Rectal smooth muscle tissue (tissue), 1 donor: ENCODE measurements around the gene SRRM5.
A peak's percentile ranks its signal among the peaks of the same experiment; 100 is the strongest.
"Not testable (repeated sequence)": the region's sequence is repeated elsewhere in the genome, so short reads cannot be mapped to it uniquely, and the experiment has no call there.

ENCODE experiments used
- H3K27ac ChIP-seq: one replicate; pipeline ENCODE4 v1.7.0; 2013; ENCODE audit warnings: low read depth, low read length, inconsistent platforms
- H3K27me3 ChIP-seq: one replicate; pipeline ENCODE4 v1.7.0; 2013; ENCODE audit warnings: low read length; ENCODE audit not compliant: control insufficient read depth, insufficient read depth
- H3K36me3 ChIP-seq: one replicate; pipeline ENCODE4 v1.7.0; 2013; ENCODE audit warnings: low read length; ENCODE audit not compliant: control insufficient read depth, insufficient read depth
- H3K4me1 ChIP-seq: one replicate; pipeline ENCODE4 v1.7.0; 2013; ENCODE audit warnings: low read length; ENCODE audit not compliant: control insufficient read depth, insufficient read depth
- H3K4me3 ChIP-seq: one replicate; pipeline ENCODE4 v1.7.0; 2013; ENCODE audit warnings: low read length
- H3K9ac ChIP-seq: one replicate; pipeline ENCODE4 v1.7.0; 2013; ENCODE audit warnings: low read length

Gene SRRM5

DNA sequence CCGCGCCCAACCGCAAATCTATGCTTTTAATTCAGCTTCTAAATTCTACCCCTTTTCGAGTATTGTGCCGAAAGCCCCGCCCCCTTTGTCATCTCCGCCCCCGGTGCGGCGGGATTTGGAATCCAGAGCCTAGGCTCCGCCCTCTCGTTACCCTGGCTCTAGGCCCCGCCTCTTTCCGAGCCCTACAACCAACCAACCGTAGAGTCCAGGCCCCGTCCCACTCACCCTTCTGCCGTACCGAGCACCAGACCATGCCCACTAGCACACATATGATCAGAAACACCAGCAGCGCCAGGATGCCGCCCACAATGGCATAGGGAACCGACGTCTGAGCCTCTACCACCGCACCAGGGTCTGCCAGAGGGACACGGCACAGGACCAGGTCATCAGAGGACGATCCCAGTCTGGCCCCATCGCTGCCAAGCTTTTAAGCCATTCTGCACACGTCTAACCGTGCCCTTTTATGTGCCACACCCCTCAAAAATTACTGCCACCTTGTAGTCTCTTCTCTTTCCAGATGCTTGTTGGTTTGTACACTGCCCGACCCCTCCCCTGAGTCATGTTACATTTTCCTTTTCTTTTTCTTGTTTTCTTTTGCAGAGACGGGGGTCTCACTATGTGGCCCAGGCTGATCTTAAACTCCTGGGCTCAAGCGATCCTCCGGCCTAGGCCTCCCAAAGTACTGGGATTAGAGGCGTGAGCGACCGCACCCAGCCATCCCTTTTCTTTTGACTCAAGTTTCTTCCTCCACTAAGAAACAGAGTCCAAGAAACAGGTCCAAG is 12.2 kb downstream of the SRRM5 start:
- Histone ChIP-seq H3K9ac (no peak overlapping the region), H3K4me3 (no peak overlapping the region), H3K27ac (no peak overlapping the region), H3K36me3 (no peaks in the 10 kb centered on the region), H3K4me1 (peaks cover 4% of the 10 kb centered on the region), H3K27me3 (no peaks in the 10 kb centered on the region)

DNA sequence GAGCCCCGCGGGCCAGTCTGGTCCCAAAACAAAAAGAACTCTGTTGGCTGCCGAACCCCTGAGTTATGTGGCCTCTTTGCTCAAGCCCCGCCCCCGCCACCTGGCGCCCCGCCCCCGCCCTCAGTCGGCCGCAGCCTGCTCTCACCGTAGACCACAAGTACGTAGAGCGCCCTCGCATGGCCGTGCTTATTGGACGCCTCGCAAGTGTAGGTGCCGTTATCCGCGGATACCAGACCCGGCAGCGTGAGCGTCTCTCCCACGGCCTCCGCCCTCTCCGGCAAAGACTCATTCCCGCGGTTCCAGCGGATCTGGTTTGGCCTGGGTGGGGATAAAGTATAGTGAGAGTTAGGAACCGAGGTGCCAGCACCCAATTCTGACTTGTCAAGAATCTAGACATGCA is 13.0 kb downstream of the SRRM5 start:
- Histone ChIP-seq H3K4me1 (peaks cover 3% of the 10 kb centered on the region), H3K27ac (no peak overlapping the region), H3K36me3 (no peaks in the 10 kb centered on the region), H3K4me3 (no peak overlapping the region), H3K9ac (no peak overlapping the region), H3K27me3 (no peaks in the 10 kb centered on the region)

DNA sequence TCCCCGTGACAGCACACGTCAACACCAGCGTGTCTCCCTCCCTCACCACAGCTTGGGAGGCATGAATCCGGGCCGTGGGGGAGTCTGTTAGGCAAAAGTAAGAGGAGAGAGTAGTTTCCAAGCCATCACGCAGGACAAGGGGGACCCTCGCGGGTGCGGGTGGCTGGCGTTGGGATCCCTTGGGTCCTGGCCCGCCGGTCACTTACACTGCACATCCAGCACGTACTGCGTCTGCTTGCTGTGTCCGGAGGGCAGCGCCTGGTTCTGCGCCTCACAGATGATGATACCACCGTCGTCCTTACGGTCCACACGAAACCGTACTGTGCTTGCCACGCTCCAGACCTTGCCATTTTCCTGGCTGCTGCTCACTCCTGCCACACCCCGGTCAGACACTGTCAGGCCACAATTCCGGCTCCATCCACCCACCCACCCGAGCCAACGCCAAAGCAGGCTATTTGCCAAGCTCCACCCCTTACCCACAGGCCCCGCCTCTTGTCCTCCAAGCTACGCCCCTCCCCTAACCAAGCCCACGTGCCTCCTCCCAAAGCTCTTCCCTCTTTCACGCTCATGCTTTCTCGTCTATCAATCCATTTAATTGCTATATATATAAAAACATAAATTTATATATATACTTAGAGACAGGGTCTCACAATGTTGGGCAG is 14.2 kb downstream of the SRRM5 start:
- Histone ChIP-seq H3K9ac (no peak overlapping the region), H3K36me3 (no peaks in the 10 kb centered on the region), H3K27ac (no peak overlapping the region), H3K27me3 (no peaks in the 10 kb centered on the region), H3K4me1 (no peaks in the 10 kb centered on the region), H3K4me3 (no peak overlapping the region)

DNA sequence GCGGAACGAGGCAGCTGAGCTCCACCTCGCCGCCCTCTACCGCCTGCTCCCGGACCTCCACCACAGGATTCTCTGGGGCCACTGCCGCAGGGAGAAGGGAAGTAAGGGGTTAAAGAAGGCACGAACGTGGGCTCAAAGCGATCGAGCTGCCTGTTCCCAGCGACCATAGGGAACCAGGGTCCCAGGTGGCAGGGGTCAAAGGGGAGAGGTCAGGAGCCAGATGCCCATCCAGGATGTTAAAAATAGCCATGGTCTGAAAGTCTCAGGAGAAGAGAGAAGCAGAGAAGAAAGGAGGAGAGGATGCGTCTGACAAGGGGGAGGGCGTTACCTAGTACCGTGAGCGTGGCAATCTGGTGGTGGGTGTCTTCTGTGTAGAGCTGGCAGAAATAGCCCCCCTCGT is 14.9 kb downstream of the SRRM5 start:
- Histone ChIP-seq H3K4me1 (no peaks in the 10 kb centered on the region), H3K9ac (no peak overlapping the region), H3K4me3 (no peak overlapping the region), H3K27me3 (no peaks in the 10 kb centered on the region), H3K36me3 (no peaks in the 10 kb centered on the region), H3K27ac (no peak overlapping the region)

DNA sequence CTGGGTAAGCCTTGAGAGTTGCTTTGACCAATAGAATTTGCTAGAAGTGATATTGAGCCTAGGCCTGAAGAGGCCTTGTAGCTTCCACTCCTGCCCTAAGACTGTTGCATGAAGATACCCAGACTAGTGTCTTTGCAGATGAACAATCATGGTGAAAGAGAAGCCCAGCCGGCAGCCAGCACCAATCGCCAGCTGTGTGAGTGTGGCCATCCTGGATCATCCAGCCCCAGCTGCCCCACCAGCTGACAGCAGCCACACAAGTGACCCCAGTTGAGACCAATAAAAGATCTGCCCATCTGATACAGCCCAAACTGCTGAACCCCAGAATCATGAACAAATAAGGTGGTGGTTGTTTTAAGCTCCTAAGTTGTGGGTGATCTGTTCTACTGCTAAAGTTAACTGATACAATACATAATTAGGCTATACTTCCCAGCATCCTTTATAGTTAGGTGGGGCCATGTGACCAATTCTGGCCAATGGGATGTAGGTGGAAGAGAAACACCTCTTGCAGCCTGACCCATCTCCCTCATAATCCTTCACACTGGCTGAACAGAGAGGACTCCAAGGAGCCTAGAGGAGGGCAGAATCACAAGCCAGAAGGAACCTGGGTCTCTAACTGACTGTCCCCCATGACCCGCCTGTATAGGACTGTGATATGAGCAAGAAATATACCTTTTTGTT is 16.9 kb downstream of the SRRM5 start:
- no peaks in the 10 kb centered on the region for H3K4me1 ChIP-seq
- H3K36me3 ChIP-seq: no peaks in the 10 kb centered on the region

DNA sequence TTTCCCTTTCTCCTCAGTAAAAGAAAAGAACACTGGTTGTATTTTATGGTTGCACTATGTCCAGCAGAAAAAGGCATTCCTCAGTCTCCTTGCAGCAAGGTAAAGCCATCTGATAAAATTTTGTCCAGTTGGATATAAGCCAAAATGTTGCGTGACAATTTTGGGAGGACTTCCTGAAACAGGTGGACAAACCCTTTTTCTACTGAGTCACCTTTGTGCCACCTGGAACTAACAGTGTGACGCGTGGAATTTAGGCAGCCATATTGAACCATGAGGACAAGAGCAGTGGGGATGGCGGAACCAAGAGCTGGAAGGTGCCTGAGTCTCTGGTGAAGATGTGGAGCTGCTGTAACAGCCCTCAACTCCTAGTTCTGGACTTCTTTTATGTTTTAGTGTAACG is 19.6 kb downstream of the SRRM5 start:
- H3K27ac ChIP-seq: no peak overlapping the region
- no peaks in the 10 kb centered on the region for H3K36me3 ChIP-seq
- H3K27me3 ChIP-seq: peaks cover 3% of the 10 kb centered on the region
- H3K4me3 ChIP-seq: no peak overlapping the region
- H3K9ac ChIP-seq: no peak overlapping the region
- H3K4me1 ChIP-seq: no peaks in the 10 kb centered on the region

More for the DNA sequence above, 16.9 kb downstream of the SRRM5 start:
- H3K4me3 ChIP-seq: no peak overlapping the region
- no peaks in the 10 kb centered on the region for H3K27me3 ChIP-seq
- no peak overlapping the region for H3K9ac ChIP-seq
- H3K27ac ChIP-seq: no peak overlapping the region

DNA sequence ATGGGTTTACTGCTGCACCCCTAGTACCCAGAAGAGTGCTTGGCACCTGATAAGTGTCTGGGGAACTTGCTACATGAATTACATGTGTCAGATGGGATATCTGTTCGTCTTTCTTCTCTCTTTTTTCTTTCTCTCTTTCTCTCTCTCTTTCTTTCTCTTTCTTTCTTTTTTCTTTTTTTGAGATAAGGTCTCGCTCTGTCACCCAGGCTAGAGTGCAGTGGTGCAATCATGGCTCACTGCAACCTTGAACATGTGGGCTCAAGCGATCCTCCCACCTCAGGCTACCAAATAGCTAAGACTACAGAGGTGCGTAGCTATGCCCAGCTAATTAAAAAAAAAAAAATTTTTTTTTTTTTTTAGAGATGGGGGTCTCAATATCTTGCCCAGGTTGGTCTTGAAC is 21.6 kb downstream of the SRRM5 start:
- Histone ChIP-seq H3K4me1 (no peaks in the 10 kb centered on the region), H3K27ac (no peak overlapping the region), H3K27me3 (peaks cover 5% of the 10 kb centered on the region), H3K4me3 (no peak overlapping the region), H3K9ac (no peak overlapping the region), H3K36me3 (no peaks in the 10 kb centered on the region)

DNA sequence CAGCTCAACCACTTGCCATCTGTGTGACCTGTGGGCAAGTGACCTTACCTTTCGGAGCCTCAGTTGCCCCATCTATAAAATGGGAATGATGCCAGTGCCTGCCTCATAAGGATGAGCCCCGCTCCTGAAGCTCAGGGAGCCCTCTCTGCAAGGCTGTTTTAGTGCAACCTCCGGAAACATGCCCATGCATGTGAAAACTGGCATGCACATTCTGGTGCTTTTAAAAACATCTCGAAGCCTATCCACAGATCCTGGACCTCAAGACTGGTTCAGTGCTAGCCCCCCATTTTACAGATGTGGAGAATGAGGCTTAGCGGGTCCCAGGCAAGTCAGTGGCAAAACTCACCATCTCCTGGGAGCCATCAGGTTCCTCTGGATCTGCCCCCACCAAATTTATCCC is 22.2 kb downstream of the SRRM5 start:
- H3K9ac ChIP-seq: no peak overlapping the region
- H3K36me3 ChIP-seq: no peaks in the 10 kb centered on the region
- H3K27ac ChIP-seq: no peak overlapping the region
- H3K4me1 ChIP-seq: no peaks in the 10 kb centered on the region
- H3K27me3 ChIP-seq: peaks cover 9% of the 10 kb centered on the region
- H3K4me3 ChIP-seq: no peak overlapping the region

DNA sequence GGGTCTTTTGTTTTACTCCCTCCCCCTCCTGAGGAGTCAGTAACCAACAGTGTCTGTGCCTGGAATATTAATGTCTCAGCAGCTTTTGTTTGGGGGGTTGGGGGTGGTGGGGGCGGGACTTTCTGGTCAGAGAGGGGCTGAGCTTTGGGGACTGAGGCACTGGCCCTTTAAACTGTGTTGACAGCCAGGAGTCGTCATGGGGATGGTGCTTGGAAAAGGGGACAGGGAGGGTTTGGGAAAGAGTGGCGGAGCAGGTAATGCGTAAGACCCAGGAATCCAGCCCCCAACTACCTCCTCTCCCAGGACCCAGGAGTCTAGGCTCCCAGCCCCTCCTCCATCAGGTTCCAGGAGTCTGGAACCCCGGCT is 22.6 kb downstream of the SRRM5 start:
- Histone ChIP-seq H3K9ac (peak overlapping the region; percentile 3), H3K27me3 (peaks cover 11% of the 10 kb centered on the region), H3K36me3 (no peaks in the 10 kb centered on the region), H3K4me3 (no peak overlapping the region), H3K4me1 (no peaks in the 10 kb centered on the region), H3K27ac (peak overlapping the region; percentile 64)

DNA sequence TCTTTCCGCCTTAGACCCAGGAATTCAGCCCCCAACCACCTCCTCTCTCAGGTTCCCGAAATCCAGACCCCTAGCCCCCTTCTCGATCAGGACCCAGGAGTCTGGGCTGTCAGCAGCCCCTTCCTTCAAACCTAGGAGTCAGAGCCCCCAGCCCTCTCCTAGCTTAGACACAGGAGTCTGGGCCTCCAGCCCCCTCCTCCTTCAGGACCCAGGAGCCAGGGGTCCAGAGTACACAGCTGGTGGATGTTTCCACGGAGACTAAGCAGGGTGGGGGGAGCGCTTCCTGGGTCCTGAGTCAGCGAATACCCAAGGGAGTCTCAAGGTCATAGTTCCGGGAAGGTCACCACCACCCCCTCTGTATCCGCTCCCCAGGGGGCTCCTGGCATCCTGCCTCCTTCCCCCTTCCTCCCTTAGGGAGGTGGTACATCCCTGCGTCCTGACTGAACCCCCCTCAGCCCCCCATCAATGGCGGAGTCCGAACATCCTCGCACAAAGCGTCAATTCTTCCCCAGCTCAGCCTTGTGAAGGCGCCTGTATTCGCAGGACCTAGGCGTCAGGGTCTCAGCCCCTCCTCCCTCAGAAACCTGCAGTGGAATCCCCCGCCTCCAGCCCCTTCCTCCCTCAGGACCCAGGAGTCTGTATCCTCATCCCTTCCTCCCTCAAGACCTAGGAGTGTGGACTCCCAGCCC is 23.1 kb downstream of the SRRM5 start:
- Histone ChIP-seq H3K9ac (peak overlapping the region; percentile 3), H3K36me3 (no peaks in the 10 kb centered on the region), H3K27ac (peak overlapping the region; percentile 64), H3K4me3 (peak overlapping the region; percentile 4), H3K4me1 (peaks cover under 1% of the 10 kb centered on the region), H3K27me3 (peaks cover 11% of the 10 kb centered on the region)

DNA sequence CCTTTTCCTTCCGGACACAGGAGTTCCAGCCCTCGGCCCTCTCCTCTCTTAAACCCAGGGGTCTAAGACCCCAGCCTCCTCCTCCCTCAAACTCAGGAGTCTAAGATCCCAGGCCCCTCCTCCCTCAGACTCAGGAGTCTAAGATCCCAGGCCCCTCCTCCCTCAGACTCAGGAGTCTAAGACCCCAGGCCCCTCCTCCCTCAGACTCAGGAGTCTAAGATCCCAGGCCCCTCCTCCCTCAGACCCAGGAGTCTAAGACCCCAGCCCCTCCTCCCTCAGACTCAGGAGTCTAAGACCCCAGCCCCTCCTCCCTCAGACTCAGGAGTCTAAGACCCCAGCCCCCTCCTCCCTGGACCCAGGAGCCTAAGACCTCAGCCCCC is 23.7 kb downstream of the SRRM5 start:
- Histone ChIP-seq H3K4me3 (peak overlapping the region; percentile 4), H3K27ac (peak overlapping the region; percentile 64), H3K27me3 (peaks cover 11% of the 10 kb centered on the region)
- not testable (repeated sequence) for H3K4me1 ChIP-seq, H3K36me3 ChIP-seq, H3K9ac ChIP-seq

DNA sequence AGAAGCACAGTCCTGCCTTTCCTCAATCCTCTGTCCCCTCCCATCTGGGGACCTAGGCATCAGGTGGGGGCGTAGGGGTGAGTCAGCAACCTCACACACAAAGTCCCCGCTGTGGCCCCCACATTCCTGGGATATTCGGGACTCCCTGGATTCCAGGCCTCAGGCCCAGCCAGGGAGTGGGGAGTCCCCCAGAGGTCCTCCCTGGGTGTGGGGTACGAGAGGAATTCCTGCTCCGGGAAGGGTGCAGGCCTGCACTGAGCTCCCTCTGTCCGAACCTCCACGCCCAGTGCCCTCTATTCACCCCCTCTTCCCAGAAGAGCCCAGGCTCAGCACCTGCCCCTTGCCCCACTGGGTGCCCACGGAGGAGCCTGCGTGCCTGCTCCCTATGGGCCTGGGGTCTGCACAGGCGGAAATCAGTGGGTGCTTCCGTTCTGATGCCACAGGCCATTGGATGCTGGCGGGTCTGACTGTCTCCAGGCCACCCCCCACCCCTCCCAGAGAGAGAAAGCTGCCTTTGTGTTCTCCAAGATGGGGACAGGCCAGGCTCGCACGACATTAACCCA is 24.3 kb downstream of the SRRM5 start:
- H3K36me3 ChIP-seq: no peaks in the 10 kb centered on the region
- H3K27ac ChIP-seq: peak overlapping the region; percentile 64
- no peak overlapping the region for H3K9ac ChIP-seq
- H3K4me3 ChIP-seq: no peak overlapping the region
- peaks cover 11% of the 10 kb centered on the region for H3K27me3 ChIP-seq
- peaks cover 7% of the 10 kb centered on the region for H3K4me1 ChIP-seq
